ENCODE measurements around the gene TMEM150B. TPM values are rescaled to one million over a fixed set of nuclear protein-coding genes. Genes with fewer than 3 reads are reported as not detected.

TMEM150B gene
- total RNA-seq, 1 donor from 2014 or later, result not detected

DNA sequence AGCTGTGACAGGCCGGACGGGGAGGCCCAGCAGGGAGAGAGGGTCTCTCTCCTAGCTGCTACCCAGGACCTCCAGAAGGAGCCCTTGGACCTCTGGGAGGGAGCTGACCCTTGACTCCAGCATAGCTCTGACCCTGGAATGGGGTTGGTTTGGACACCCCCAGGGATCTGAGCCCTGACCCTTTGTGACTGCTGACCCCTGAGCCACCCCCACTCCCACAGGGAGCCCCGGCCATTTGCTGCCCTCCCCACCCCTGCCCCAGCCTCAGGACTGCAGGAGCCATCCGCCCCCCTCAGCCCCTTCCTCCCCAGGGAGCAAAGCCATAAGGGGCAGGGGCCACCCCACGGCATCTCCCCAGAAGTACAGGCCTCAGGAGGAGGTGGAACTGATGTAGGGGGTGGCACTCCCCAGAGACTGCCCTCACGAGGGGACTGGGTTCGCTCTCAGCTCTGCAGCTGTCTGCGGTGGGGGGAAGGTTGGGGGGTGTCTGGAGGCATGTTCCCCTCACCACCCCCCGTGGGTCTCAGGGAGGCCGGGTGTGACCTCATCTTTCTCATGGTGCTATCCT, 22.4 kb upstream of the TMEM150B start:
- Histone ChIP-seq H3K27me3 (peaks cover 15% of the 10 kb centered on the region), H3K9me3 (ENCODE audit: low read depth) (no peaks in the 10 kb centered on the region), H3K79me2 (ENCODE audit: low read depth) (no peaks in the 10 kb centered on the region), H2AFZ (replicated peaks) (no peak overlapping the region), H3K4me2 (peak overlapping the region; percentile 69), H3F3A (ENCODE audit: low read depth) (peaks cover 28% of the 10 kb centered on the region), H4K20me1 (ENCODE audit: low read depth) (peaks cover 50% of the 10 kb centered on the region), H3K9ac (no peak overlapping the region), H3K27ac (no peak overlapping the region), H3K4me3 (no peak overlapping the region), H3K36me3 (no peaks in the 10 kb centered on the region), H3K4me1 (peaks cover 21% of the 10 kb centered on the region)
- Mint-ChIP-seq H3K4me1 (peaks cover 28% of the 10 kb centered on the region), H3K36me3 (peaks cover 3% of the 10 kb centered on the region), H3K9me3 (no peaks in the 10 kb centered on the region), H3K4me3 (no peak overlapping the region), H3K27ac (peak overlapping the region; percentile 46), H3K27me3 (ENCODE audit: insufficient read depth, low read depth) (peaks cover 13% of the 10 kb centered on the region)
- DNase-seq (ENCODE audit: low spot score), result no peak
- TF ChIP-seq EZH2 (IDR thresholded peaks at IDR 0.05) (no peak), EZH2phosphoT487 (IDR thresholded peaks at IDR 0.05) (no peak)
- TF ChIP-seq, protein P1, sequence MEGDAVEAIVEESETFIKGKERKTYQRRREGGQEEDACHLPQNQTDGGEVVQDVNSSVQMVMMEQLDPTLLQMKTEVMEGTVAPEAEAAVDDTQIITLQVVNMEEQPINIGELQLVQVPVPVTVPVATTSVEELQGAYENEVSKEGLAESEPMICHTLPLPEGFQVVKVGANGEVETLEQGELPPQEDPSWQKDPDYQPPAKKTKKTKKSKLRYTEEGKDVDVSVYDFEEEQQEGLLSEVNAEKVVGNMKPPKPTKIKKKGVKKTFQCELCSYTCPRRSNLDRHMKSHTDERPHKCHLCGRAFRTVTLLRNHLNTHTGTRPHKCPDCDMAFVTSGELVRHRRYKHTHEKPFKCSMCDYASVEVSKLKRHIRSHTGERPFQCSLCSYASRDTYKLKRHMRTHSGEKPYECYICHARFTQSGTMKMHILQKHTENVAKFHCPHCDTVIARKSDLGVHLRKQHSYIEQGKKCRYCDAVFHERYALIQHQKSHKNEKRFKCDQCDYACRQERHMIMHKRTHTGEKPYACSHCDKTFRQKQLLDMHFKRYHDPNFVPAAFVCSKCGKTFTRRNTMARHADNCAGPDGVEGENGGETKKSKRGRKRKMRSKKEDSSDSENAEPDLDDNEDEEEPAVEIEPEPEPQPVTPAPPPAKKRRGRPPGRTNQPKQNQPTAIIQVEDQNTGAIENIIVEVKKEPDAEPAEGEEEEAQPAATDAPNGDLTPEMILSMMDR (IDR thresholded peaks at IDR 0.05), result no peak

DNA sequence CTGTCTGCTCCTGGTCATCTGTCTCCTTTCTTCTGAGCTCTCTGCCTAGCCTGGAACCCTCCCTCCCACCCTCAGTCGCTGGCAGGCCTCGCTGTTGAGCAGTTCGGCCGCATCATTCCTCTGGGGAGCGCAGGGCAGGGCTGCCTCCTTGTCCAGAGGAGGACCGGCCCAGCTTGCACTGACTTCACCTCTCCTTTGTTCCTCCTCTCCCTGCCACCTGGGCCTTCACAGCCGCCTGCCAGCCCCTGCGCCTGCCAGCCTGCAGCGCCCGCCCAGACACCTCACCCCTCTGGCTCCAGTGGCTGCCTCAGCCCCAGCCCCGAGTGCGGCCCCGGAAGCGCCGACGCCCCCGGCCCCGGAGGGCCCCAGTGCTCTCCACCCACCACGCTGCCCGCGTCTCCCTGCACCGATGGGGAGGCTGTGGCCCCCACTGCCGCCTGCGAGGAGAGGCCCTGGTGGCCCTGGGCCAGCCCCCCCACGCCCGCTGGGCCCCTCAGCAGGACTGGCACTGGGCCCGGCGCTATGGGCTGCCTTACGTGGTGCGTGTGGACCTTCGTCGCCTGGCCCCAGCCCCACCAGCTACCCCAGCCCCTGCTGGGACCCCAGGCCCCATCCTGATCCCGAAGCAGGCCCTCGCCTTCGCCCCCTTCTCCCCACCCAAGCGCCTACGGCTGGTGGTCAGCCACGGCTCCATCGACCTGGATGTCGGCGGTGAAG, 21.7 kb upstream of the TMEM150B start:
- Mint-ChIP-seq H3K4me3 (no peak overlapping the region), H3K4me1 (peaks cover 27% of the 10 kb centered on the region), H3K36me3 (peaks cover 3% of the 10 kb centered on the region), H3K9me3 (no peaks in the 10 kb centered on the region), H3K27me3 (ENCODE audit: insufficient read depth, low read depth) (peaks cover 8% of the 10 kb centered on the region), H3K27ac (no peak overlapping the region)
- no peaks in the 10 kb centered on the region for H3K36me3 ChIP-seq
- H4K20me1 ChIP-seq (ENCODE audit: low read depth), result peaks cover 57% of the 10 kb centered on the region
- H3F3A ChIP-seq (ENCODE audit: low read depth), result peaks cover 28% of the 10 kb centered on the region
- H3K27me3 ChIP-seq, result peaks cover 8% of the 10 kb centered on the region
- DNase-seq (ENCODE audit: low spot score), result no peak
- peaks cover 23% of the 10 kb centered on the region for H3K4me1 ChIP-seq
- no peak overlapping the region for H3K4me2 ChIP-seq
- H3K4me3 ChIP-seq, result no peak overlapping the region
- H3K9ac ChIP-seq, result no peak overlapping the region
- no peaks in the 10 kb centered on the region for H3K9me3 ChIP-seq (ENCODE audit: low read depth)
- H3K79me2 ChIP-seq (ENCODE audit: low read depth), result peaks cover 6% of the 10 kb centered on the region
- no peak overlapping the region for H2AFZ ChIP-seq (replicated peaks)
- TF ChIP-seq, protein P1 (IDR thresholded peaks at IDR 0.05), result no peak
- TF ChIP-seq EZH2phosphoT487 (IDR thresholded peaks at IDR 0.05), result no peak
- TF ChIP-seq EZH2 (IDR thresholded peaks at IDR 0.05), result no peak
- H3K27ac ChIP-seq, result no peak overlapping the region

DNA sequence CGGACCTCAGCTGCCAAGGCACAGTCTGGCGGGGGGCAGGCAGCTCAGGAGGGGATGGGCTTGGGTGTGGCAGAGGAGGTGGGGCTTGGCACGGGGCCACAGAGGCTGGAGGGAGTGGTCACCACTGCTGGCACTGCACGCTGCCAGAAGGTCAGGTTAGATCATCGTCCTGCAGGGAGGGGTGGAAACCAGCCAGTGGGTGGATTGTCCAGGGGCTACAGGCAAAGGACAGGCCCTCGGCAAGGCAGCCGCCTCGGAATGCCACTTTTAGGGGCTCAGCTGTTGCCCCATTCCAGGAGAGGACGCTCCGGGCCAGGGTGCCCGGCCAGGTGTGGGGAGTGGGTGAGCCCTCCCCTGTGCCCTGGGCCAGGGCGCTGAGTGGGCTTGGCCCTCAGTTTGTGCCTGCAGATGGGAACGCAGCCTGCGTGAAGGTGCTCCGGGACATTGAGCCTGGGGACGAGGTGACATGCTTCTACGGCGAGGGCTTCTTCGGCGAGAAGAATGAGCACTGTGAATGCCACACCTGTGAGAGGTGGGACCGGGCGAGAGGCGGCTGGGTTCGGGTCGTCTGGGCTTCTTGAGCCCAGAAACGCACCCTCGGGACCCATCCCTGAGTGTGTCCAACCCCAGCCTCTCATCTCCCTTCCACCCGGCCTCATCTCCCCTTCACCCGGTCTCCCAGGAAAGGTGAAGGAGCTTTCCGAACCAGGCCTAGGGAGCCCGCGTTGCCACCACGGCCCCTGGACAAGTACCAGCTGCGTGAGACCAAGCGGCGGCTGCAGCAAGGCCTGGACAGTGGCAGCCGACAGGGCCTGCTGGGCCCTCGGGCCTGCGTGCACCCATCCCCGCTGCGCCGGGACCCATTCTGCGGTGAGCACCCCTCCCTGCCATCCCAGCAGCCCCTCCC, 20.9 kb upstream of the TMEM150B start:
- H3K36me3 Mint-ChIP-seq, result peaks cover 8% of the 10 kb centered on the region
- Histone ChIP-seq H3K9me3 (ENCODE audit: low read depth) (no peaks in the 10 kb centered on the region), H3F3A (ENCODE audit: low read depth) (peaks cover 28% of the 10 kb centered on the region), H3K9ac (no peak overlapping the region), H2AFZ (replicated peaks) (no peak overlapping the region), H3K79me2 (ENCODE audit: low read depth) (peaks cover 13% of the 10 kb centered on the region), H3K27me3 (peaks cover under 1% of the 10 kb centered on the region), H3K4me1 (peaks cover 29% of the 10 kb centered on the region), H3K4me2 (no peak overlapping the region), H3K36me3 (no peaks in the 10 kb centered on the region), H3K27ac (no peak overlapping the region), H4K20me1 (ENCODE audit: low read depth) (peaks cover 63% of the 10 kb centered on the region), H3K4me3 (no peak overlapping the region)
- H3K4me1 Mint-ChIP-seq, result peaks cover 33% of the 10 kb centered on the region
- TF ChIP-seq EZH2phosphoT487 (IDR thresholded peaks at IDR 0.05) (no peak), EZH2 (IDR thresholded peaks at IDR 0.05) (no peak)
- TF ChIP-seq, protein P1 (IDR thresholded peaks at IDR 0.05), result no peak
- no peak for DNase-seq (ENCODE audit: low spot score)
- peaks cover 5% of the 10 kb centered on the region for H3K27me3 Mint-ChIP-seq (ENCODE audit: insufficient read depth, low read depth)
- H3K4me3 Mint-ChIP-seq, result no peak overlapping the region
- H3K9me3 Mint-ChIP-seq, result no peaks in the 10 kb centered on the region
- no peak overlapping the region for H3K27ac Mint-ChIP-seq
